Measurements from ENCODE around the gene MTF2.

MTF2 gene

DNA sequence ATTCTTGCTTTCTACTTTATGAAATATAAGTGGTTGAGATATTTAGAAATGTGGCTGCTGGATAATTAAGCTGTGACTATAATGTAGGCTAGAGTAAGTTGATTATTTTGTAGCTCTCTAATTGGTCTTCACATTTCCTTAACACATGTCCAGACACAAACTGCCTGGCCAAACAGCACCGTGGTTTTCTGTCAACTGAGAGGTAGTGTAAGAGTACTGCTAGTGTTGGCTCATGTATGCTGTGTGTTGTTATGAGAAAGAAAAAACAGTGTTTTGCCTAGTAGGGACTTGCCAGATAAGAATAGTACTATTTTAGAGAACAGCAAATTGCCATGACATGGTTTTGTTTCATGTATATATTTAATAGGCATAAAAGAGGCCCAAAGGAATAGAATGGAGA is 64.1 kb downstream of the MTF2 start:
- Histone ChIP-seq H3K36me3 (ENCODE audit: control insufficient read depth, low read length) (peaks cover 51% of the 10 kb centered on the region), H3K27ac (ENCODE audit: low read depth, low read length) (no peak overlapping the region), H3K27me3 (ENCODE audit: control insufficient read depth, low read length) (no peaks in the 10 kb centered on the region), H3K4me2 (ENCODE audit: low read length) (no peak overlapping the region), H3F3A (ENCODE audit: control insufficient read depth, insufficient read depth) (peaks cover 18% of the 10 kb centered on the region), H3K9me3 (ENCODE audit: control insufficient read depth, insufficient read depth, low read length) (no peaks in the 10 kb centered on the region), H3K4me3 (ENCODE audit: low read length) (no peak overlapping the region), H3K4me1 (ENCODE audit: control insufficient read depth, low read length) (no peaks in the 10 kb centered on the region), H3K79me2 (ENCODE audit: control insufficient read depth, low read length) (no peaks in the 10 kb centered on the region), H3K9me2 (replicated peaks; ENCODE audit: control insufficient read depth, low read length) (no peaks in the 10 kb centered on the region), H4K20me1 (ENCODE audit: control insufficient read depth, insufficient read depth, low read depth, low read length) (0 out of 2 replicates have a peak, but pooled peaks cover under 1% of the 10 kb centered on the region)
- TF ChIP-seq CTCF (IDR thresholded peaks at IDR 0.05; ENCODE audit: low read depth, low read length, poor library complexity, severe bottlenecking) (no peak), EZH2phosphoT487 (IDR thresholded peaks at IDR 0.05; ENCODE audit: borderline replicate concordance, low read length) (no peak)

DNA sequence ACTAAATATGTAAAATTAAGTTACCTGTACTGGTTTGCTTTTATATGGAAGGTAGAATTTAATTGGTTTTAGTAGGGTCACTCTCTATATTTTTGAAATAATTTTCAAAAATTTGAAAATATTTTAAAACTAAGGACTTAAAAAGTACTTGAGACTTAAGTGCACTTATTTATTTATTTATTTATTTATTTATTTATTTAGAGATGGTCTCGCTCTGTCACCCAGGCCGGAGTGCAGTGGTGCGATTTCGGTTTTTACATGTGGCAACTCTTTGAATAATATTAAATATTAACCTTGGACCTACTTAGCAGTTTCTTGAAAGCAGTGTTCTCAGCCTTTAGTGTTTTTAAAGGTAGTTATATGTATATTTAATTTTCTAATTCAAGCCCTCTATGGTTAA is 64.7 kb downstream of the MTF2 start:
- Histone ChIP-seq H3K27ac (ENCODE audit: low read depth, low read length) (no peak overlapping the region), H3K9me2 (replicated peaks; ENCODE audit: control insufficient read depth, low read length) (no peaks in the 10 kb centered on the region), H3K9me3 (ENCODE audit: control insufficient read depth, insufficient read depth, low read length) (no peaks in the 10 kb centered on the region), H3K4me3 (ENCODE audit: low read length) (no peak overlapping the region), H3F3A (ENCODE audit: control insufficient read depth, insufficient read depth) (peaks cover 24% of the 10 kb centered on the region), H3K4me2 (ENCODE audit: low read length) (no peak overlapping the region), H4K20me1 (ENCODE audit: control insufficient read depth, insufficient read depth, low read depth, low read length) (0 out of 2 replicates have a peak, but pooled peaks cover 4% of the 10 kb centered on the region), H3K27me3 (ENCODE audit: control insufficient read depth, low read length) (no peaks in the 10 kb centered on the region), H3K36me3 (ENCODE audit: control insufficient read depth, low read length) (peaks cover 51% of the 10 kb centered on the region), H3K79me2 (ENCODE audit: control insufficient read depth, low read length) (no peaks in the 10 kb centered on the region), H3K4me1 (ENCODE audit: control insufficient read depth, low read length) (no peaks in the 10 kb centered on the region)
- no peak for TF ChIP-seq EZH2phosphoT487 (IDR thresholded peaks at IDR 0.05; ENCODE audit: borderline replicate concordance, low read length)
- no peak for TF ChIP-seq CTCF (IDR thresholded peaks at IDR 0.05; ENCODE audit: low read depth, low read length, poor library complexity, severe bottlenecking)

- no peaks in the 10 kb centered on the region for H3K9me2 ChIP-seq (replicated peaks; ENCODE audit: control insufficient read depth, low read length)
- peaks cover 27% of the 10 kb centered on the region for H3F3A ChIP-seq (ENCODE audit: control insufficient read depth, insufficient read depth)
- no peaks in the 10 kb centered on the region for H3K27me3 ChIP-seq (ENCODE audit: control insufficient read depth, low read length)
- H4K20me1 ChIP-seq (ENCODE audit: control insufficient read depth, insufficient read depth, low read depth, low read length) = 0 out of 2 replicates have a peak, but pooled peaks cover 4% of the 10 kb centered on the region
- H3K27ac ChIP-seq (ENCODE audit: low read depth, low read length) = no peak overlapping the region
- TF ChIP-seq CTCF (IDR thresholded peaks at IDR 0.05; ENCODE audit: low read depth, low read length, poor library complexity, severe bottlenecking) = no peak
- TF ChIP-seq EZH2phosphoT487 (IDR thresholded peaks at IDR 0.05; ENCODE audit: borderline replicate concordance, low read length) = no peak
- H3K79me2 ChIP-seq (ENCODE audit: control insufficient read depth, low read length) = no peaks in the 10 kb centered on the region
- H3K9me3 ChIP-seq (ENCODE audit: control insufficient read depth, insufficient read depth, low read length) = no peaks in the 10 kb centered on the region
- peaks cover 54% of the 10 kb centered on the region for H3K36me3 ChIP-seq (ENCODE audit: control insufficient read depth, low read length)
- no peak overlapping the region for H3K4me3 ChIP-seq (ENCODE audit: low read length)
- H3K4me2 ChIP-seq (ENCODE audit: low read length) = no peak overlapping the region
- no peaks in the 10 kb centered on the region for H3K4me1 ChIP-seq (ENCODE audit: control insufficient read depth, low read length)
Measured at GRCh38 chr1:93148001-93148400, 68.9 kb downstream of the MTF2 start.
